ENCODE data around the gene PLA2G2E. TPM values are rescaled to one million over a fixed set of nuclear protein-coding genes. Genes with fewer than 3 reads are reported as not detected.
"Not testable (repeated sequence)": the region's sequence is repeated elsewhere in the genome, so short reads cannot be mapped to it uniquely, and the experiment has no call there.

Gene PLA2G2E
- total RNA-seq, 3 donors from 2014 or later (not counting 1 experiment from before 2014, with no cell fraction given) = not detected

DNA sequence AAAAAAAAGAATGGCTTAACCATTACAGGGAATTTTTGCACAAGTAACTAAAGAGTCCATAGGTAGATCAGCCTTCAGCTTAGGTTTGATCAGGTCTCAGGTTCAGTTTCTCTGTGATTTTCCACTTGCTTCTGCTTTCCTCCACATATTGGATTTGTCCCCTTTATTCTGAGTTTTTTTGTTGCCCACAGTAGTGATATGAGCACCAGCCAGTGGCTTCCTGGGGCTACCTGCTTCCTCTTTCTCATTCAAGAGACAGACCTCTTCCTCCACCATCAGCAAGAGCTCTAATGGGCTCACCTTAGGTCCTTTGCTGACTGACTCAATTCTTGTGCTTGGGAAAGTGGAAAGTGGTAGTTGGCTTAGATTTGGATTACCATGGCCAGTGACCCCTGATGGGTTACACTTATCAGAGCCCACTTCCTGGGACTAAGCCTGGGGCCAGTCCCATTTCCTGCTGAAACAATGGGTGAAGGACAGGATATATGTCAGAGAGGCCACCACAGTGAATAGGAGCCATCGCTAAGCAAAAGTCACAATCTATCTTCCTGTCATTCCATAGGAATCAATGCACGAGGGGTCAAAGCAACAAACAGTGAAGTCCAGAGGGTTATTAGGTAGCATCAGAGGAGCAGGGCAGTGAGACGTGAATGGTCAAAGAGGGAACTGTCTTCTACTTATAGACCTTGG is 12.8 kb upstream of the PLA2G2E start:
- Mint-ChIP-seq H3K4me1 (peaks cover 0 to 4% of the 10 kb centered on the region in 2 donors), H3K9me3 (peaks cover 4 to 8% of the 10 kb centered on the region in 2 donors), H3K4me3 (no peak overlapping the region), H3K27me3 (ENCODE audit: low read depth in 2 of 2) (peaks cover 5 to 8% of the 10 kb centered on the region in 2 donors), H3K27ac (no peak overlapping the region), H3K36me3 (no peaks in the 10 kb centered on the region)
- Histone ChIP-seq H3K9me3 (ENCODE audit: control insufficient read depth, insufficient read depth, low read length) (peaks cover 17% of the 10 kb centered on the region), H3K36me3 (ENCODE audit: control insufficient read depth, insufficient read depth, low read length) (no peaks in the 10 kb centered on the region), H3K4me3 (ENCODE audit: low read length) (no peak overlapping the region), H3K27me3 (ENCODE audit: control insufficient read depth, insufficient read depth, low read length) (no peaks in the 10 kb centered on the region), H3K27ac (ENCODE audit: low read length) (no peak overlapping the region), H3K4me1 (ENCODE audit: control insufficient read depth, insufficient read depth, low read length) (no peaks in the 10 kb centered on the region)
- no peak for ATAC-seq
- DNase-seq = no peak
- intact Hi-C loops (cut with micrococcal nuclease) = no loop called here
- 77% methylated on average over 3 of the region's 3 CpGs for WGBS (ENCODE audit: insufficient coverage)
- TF ChIP-seq, protein P1, sequence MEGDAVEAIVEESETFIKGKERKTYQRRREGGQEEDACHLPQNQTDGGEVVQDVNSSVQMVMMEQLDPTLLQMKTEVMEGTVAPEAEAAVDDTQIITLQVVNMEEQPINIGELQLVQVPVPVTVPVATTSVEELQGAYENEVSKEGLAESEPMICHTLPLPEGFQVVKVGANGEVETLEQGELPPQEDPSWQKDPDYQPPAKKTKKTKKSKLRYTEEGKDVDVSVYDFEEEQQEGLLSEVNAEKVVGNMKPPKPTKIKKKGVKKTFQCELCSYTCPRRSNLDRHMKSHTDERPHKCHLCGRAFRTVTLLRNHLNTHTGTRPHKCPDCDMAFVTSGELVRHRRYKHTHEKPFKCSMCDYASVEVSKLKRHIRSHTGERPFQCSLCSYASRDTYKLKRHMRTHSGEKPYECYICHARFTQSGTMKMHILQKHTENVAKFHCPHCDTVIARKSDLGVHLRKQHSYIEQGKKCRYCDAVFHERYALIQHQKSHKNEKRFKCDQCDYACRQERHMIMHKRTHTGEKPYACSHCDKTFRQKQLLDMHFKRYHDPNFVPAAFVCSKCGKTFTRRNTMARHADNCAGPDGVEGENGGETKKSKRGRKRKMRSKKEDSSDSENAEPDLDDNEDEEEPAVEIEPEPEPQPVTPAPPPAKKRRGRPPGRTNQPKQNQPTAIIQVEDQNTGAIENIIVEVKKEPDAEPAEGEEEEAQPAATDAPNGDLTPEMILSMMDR (IDR thresholded peaks at IDR 0.05) = no peak

DNA sequence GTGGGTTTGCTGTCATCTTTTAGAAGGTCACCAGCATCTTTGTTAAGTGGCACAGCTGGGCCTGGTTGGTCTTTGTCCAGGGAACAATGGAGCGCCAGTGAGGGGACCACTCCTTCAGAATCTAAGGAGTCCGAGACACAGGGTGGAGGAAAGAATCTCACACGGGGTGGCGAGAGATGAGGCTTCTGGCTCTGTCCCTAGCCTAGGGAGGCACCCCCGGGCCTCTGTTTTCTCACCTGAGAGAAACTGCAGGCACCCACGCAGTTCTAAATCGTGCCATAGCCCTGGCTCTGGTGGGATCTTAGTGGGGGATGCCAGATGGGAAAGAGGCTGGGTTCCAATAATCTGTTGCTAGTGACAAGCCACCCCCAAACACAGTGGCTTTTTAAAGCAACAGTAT is 10.9 kb upstream of the PLA2G2E start:
- Histone ChIP-seq H3K4me1 (ENCODE audit: control insufficient read depth, insufficient read depth, low read length) (no peaks in the 10 kb centered on the region), H3K27me3 (ENCODE audit: control insufficient read depth, insufficient read depth, low read length) (no peaks in the 10 kb centered on the region), H3K4me3 (ENCODE audit: low read length) (no peak overlapping the region), H3K36me3 (ENCODE audit: control insufficient read depth, insufficient read depth, low read length) (no peaks in the 10 kb centered on the region), H3K27ac (ENCODE audit: low read length) (no peak overlapping the region), H3K9me3 (ENCODE audit: control insufficient read depth, insufficient read depth, low read length) (peaks cover 19% of the 10 kb centered on the region)
- peaks cover 0 to 8% of the 10 kb centered on the region in 2 donors for H3K27me3 Mint-ChIP-seq (ENCODE audit: low read depth in 2 of 2)
- WGBS (ENCODE audit: insufficient coverage) = 91% methylated on average over 7 of the region's 7 CpGs
- H3K9me3 Mint-ChIP-seq = peaks cover 4 to 8% of the 10 kb centered on the region in 2 donors
- intact Hi-C loops (cut with micrococcal nuclease) = no loop called here
- H3K27ac Mint-ChIP-seq = no peak overlapping the region
- no peaks in the 10 kb centered on the region for H3K36me3 Mint-ChIP-seq
- no peak for DNase-seq
- peaks cover 0 to 4% of the 10 kb centered on the region in 2 donors for H3K4me1 Mint-ChIP-seq
- no peak for ATAC-seq
- H3K4me3 Mint-ChIP-seq = no peak overlapping the region
- TF ChIP-seq, protein P1 (IDR thresholded peaks at IDR 0.05) = no peak

DNA sequence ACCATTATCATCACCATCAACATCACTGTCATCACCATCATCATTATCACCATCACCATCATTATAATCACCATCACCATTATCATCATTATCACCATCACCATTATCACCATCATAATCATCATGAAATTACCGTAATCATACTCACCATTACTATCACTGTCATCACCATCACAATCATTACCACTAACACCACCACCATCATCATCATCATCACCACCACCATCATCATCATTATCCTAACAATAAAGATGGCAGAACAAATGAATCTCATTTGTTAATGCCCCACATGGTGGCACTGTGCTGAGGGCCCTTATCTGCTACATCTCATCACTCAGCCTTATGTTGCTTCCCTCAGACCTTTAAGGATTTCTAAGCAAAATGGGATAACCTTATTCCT is 9.4 kb upstream of the PLA2G2E start:
- peaks cover 0 to 4% of the 10 kb centered on the region in 2 donors for H3K4me1 Mint-ChIP-seq
- Histone ChIP-seq H3K27me3 (ENCODE audit: control insufficient read depth, insufficient read depth, low read length) (no peaks in the 10 kb centered on the region), H3K4me1 (ENCODE audit: control insufficient read depth, insufficient read depth, low read length) (no peaks in the 10 kb centered on the region), H3K36me3 (ENCODE audit: control insufficient read depth, insufficient read depth, low read length) (no peaks in the 10 kb centered on the region), H3K9me3 (ENCODE audit: control insufficient read depth, insufficient read depth, low read length) (peaks cover 19% of the 10 kb centered on the region), H3K4me3 (ENCODE audit: low read length) (no peak overlapping the region), H3K27ac (ENCODE audit: low read length) (no peak overlapping the region)
- H3K27me3 Mint-ChIP-seq (ENCODE audit: low read depth in 2 of 2) = peaks cover 0 to 8% of the 10 kb centered on the region in 2 donors
- intact Hi-C loops (cut with micrococcal nuclease) = no loop called here
- H3K27ac Mint-ChIP-seq = no peak overlapping the region
- DNase-seq = no peak
- H3K36me3 Mint-ChIP-seq = no peaks in the 10 kb centered on the region
- 42% methylated on average over 1 of the region's 1 CpG for WGBS (ENCODE audit: insufficient coverage)
- no peak for ATAC-seq
- TF ChIP-seq, protein P1 (IDR thresholded peaks at IDR 0.05) = no peak
- H3K9me3 Mint-ChIP-seq = peaks cover 4 to 8% of the 10 kb centered on the region in 2 donors
- no peak overlapping the region for H3K4me3 Mint-ChIP-seq

DNA sequence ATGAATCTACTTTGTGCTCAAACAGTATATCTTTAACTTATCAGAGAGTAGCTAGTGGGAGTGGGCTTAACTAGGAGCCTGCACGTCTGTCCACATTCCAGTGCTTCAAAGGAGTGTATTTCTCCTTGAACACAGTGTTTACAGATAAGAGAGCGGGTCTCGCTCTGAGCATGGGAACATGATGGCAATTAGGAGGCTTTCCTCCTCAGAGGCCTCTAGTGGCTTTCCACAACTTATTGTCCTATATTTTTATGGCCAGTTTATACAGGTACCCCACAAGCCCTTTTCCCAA is 3.7 kb upstream of the PLA2G2E start:
- intact Hi-C loops (cut with micrococcal nuclease); H3K36me3 ChIP-seq (ENCODE audit: control insufficient read depth, insufficient read depth, low read length); H3K4me1 ChIP-seq (ENCODE audit: control insufficient read depth, insufficient read depth, low read length); H3K27me3 ChIP-seq (ENCODE audit: control insufficient read depth, insufficient read depth, low read length); H3K27ac ChIP-seq (ENCODE audit: low read length); H3K27me3 Mint-ChIP-seq (ENCODE audit: low read depth in 2 of 2); DNase-seq; H3K4me1 Mint-ChIP-seq; H3K36me3 Mint-ChIP-seq; H3K9me3 Mint-ChIP-seq; H3K4me3 ChIP-seq (ENCODE audit: low read length); H3K27ac Mint-ChIP-seq; H3K4me3 Mint-ChIP-seq; ATAC-seq: not testable (repeated sequence)
- WGBS (ENCODE audit: insufficient coverage) = 90% methylated on average over 3 of the region's 3 CpGs
- peaks cover 11% of the 10 kb centered on the region for H3K9me3 ChIP-seq (ENCODE audit: control insufficient read depth, insufficient read depth, low read length)

All from natural killer cell (primary cell).